HEK293 (cell line): ENCODE measurements around the gene BCAP31.
"Not testable (repeated sequence)": the region's sequence is repeated elsewhere in the genome, so short reads cannot be mapped to it uniquely, and the experiment has no call there.

Experiments
- CTCF ChIA-PET: fragments of 350-600 bp; formaldehyde crosslinking; extraction: SDS; loops from one replicate; lab custom pipeline; 2021; ENCODE audit warnings: antibody characterized with exemption; lab: Yijun Ruan, JAX
- POLR2A ChIA-PET: fragments of 300-600 bp; formaldehyde crosslinking; extraction: SDS; loops from one replicate; lab custom pipeline; 2020; ENCODE audit warnings: antibody characterized with exemption, inconsistent platforms; lab: Yijun Ruan, JAX
- H3K27ac ChIP-seq: fragments of 200-500 bp; sonication (Bioruptor generic); 2 replicates; pipeline ENCODE4 v1.5.1; 2014; ENCODE audit warnings: low read depth, low read length, control low read depth, inconsistent platforms; ENCODE audit errors: extremely low read depth
- H3K36me3 ChIP-seq, 2 experiments: fragments of 200-500 bp in 1 of 2; sonication (Bioruptor generic) in 1 of 2; 1 replicate in 1 of 2; 2 replicates in 1 of 2; pipeline ENCODE4 v1.5.1; 2014 to 2017; ENCODE audit warnings: inconsistent platforms in 2 of 2, low read length in 2 of 2; ENCODE audit not compliant: control insufficient read depth in 2 of 2, insufficient read depth in 1 of 2
- H3K4me1 ChIP-seq: fragments of 200-500 bp; sonication (Bioruptor generic); 2 replicates; pipeline ENCODE4 v1.5.1; 2014; ENCODE audit warnings: mild to moderate bottlenecking, low read length, inconsistent platforms; ENCODE audit not compliant: control insufficient read depth, insufficient read depth
- H3K4me3 ChIP-seq: 2 replicates; pipeline ENCODE4 v1.5.1; 2011; ENCODE audit warnings: low read depth, mild to moderate bottlenecking, control low read depth, low read length, moderate library complexity
- H3K9me3 ChIP-seq: fragments of 200-500 bp; sonication (Bioruptor generic); 2 replicates; pipeline ENCODE4 v1.5.1; 2014; ENCODE audit warnings: low read depth, low read length, inconsistent platforms; ENCODE audit not compliant: control insufficient read depth, insufficient read depth
- BCL6B ChIP-seq: fragments of 450-650 bp; formaldehyde crosslinking; IDR thresholded peaks from 2 replicates; pipeline ENCODE4 v1.5.1; 2017; ENCODE audit warnings: missing biosample characterization, missing genetic modification characterization
- GLI2 ChIP-seq: fragments of 450-650 bp; formaldehyde crosslinking; IDR thresholded peaks from 2 replicates; pipeline ENCODE4; 2017; ENCODE audit warnings: missing biosample characterization, missing genetic modification characterization, low read depth, borderline replicate concordance
- KLF1 ChIP-seq: fragments of 450-650 bp; formaldehyde crosslinking; IDR thresholded peaks from 2 replicates; pipeline ENCODE4 v1.5.1; 2016; ENCODE audit warnings: missing biosample characterization, missing genetic modification characterization
- MYNN ChIP-seq: fragments of 450-650 bp; formaldehyde crosslinking; IDR thresholded peaks from 2 replicates; pipeline ENCODE4 v1.5.1; 2016; ENCODE audit warnings: missing biosample characterization, missing genetic modification characterization, borderline replicate concordance
- PBX3 ChIP-seq: sonication (generic); formaldehyde crosslinking; IDR thresholded peaks from 2 replicates; pipeline ENCODE4 v1.8.1; 2022; ENCODE audit warnings: mild to moderate bottlenecking, moderate library complexity, missing genetic modification reagents
- TSHZ1 ChIP-seq: fragments of 450-650 bp; formaldehyde crosslinking; IDR thresholded peaks from 2 replicates; pipeline ENCODE4 v1.5.1; 2016; ENCODE audit warnings: missing biosample characterization, missing genetic modification characterization, borderline replicate concordance
- ZBTB6 ChIP-seq: fragments of 450-650 bp; formaldehyde crosslinking; IDR thresholded peaks from 2 replicates; pipeline ENCODE4 v1.5.1; 2017; ENCODE audit warnings: missing biosample characterization, missing genetic modification characterization
- ZFP37 ChIP-seq: fragments of 450-650 bp; formaldehyde crosslinking; IDR thresholded peaks from 2 replicates; pipeline ENCODE4 v1.5.1; 2016; ENCODE audit warnings: missing biosample characterization, missing genetic modification characterization
- ZNF169 ChIP-seq: fragments of 450-650 bp; formaldehyde crosslinking; IDR thresholded peaks from 2 replicates; pipeline ENCODE4 v1.5.1; 2016; ENCODE audit warnings: missing biosample characterization, missing genetic modification characterization
- ZNF223 ChIP-seq: fragments of 450-650 bp; formaldehyde crosslinking; IDR thresholded peaks from 2 replicates; pipeline ENCODE4 v1.5.1; 2016; ENCODE audit warnings: missing biosample characterization, missing genetic modification characterization
- ZNF274 ChIP-seq, 2 experiments: fragments of 200-500 bp in 1 of 2; fragments of 450-650 bp in 1 of 2; sonication (Bioruptor generic) in 1 of 2; formaldehyde crosslinking in 1 of 2; IDR thresholded peaks; 2 replicates each; pipeline versions ENCODE4 v1.5.1 to v1.6.1; 2014 to 2016; ENCODE audit warnings: borderline replicate concordance in 1 of 2, inconsistent platforms in 1 of 2, low read length in 1 of 2, missing biosample characterization in 1 of 2, missing genetic modification characterization in 1 of 2
- ZNF311 ChIP-seq: fragments of 450-650 bp; formaldehyde crosslinking; IDR thresholded peaks from 2 replicates; pipeline ENCODE4 v1.5.1; 2017; ENCODE audit warnings: missing biosample characterization, missing genetic modification characterization, borderline replicate concordance
- ZNF513 ChIP-seq: fragments of 450-650 bp; IDR thresholded peaks from 2 replicates; pipeline ENCODE4 v1.5.1; 2018; ENCODE audit warnings: missing biosample characterization, missing genetic modification characterization
- ZNF660 ChIP-seq: fragments of 450-650 bp; IDR thresholded peaks from 2 replicates; pipeline ENCODE4 v1.5.1; 2018; ENCODE audit warnings: missing biosample characterization, mild to moderate bottlenecking, missing genetic modification characterization
- ZNF843 ChIP-seq: fragments of 450-650 bp; formaldehyde crosslinking; IDR thresholded peaks from 2 replicates; pipeline ENCODE4 v1.5.1; 2016; ENCODE audit warnings: missing biosample characterization, missing genetic modification characterization
- ZSCAN4 ChIP-seq: fragments of 450-650 bp; formaldehyde crosslinking; IDR thresholded peaks from 2 replicates; pipeline ENCODE4 v1.5.1; 2017; ENCODE audit warnings: missing biosample characterization, missing genetic modification characterization

The BCAP31 gene

GRCh38 chrX:153685156-153685536 is 39.0 kb downstream of the BCAP31 start:
- Histone ChIP-seq H3K9me3 (no peaks in the 10 kb centered on the region), H3K27ac (no peak overlapping the region), H3K36me3 (peaks cover 0 to 8% of the 10 kb centered on the region in 2 experiments; a peak in 1 of 3 replicates)
- no peak for TF ChIP-seq ZNF274 (IDR thresholded peaks at IDR 0.05; ENCODE audit: low read length)
- no peak for TF ChIP-seq ZNF274 (tag by site-specific recombination; IDR thresholded peaks at IDR 0.05; ENCODE audit: borderline replicate concordance)
- TF ChIP-seq ZNF223 (tag by site-specific recombination) = no peak
- TF ChIP-seq, all 188 proteins: peak for 0
- H3K4me3 ChIP-seq = no peak overlapping the region
- ChIA-PET POLR2A (interaction anchor here (0.5 kb wide), 1 partner anchor 110 kb away, joined by 3 read pairs; the partner anchor contains the start of gene SSR4), CTCF (interaction anchor here (0.6 to 3.0 kb wide), 2 partner anchors 17 to 260 kb away, joined by 4 to 15 read pairs; no protein-coding TSS in a partner anchor)
- no peaks in the 10 kb centered on the region for H3K4me1 ChIP-seq

- Histone ChIP-seq H3K4me1 (no peaks in the 10 kb centered on the region), H3K36me3 (peaks cover 0 to 2% of the 10 kb centered on the region in 2 experiments; a peak in 1 of 3 replicates), H3K9me3 (no peaks in the 10 kb centered on the region), H3K4me3 (no peak overlapping the region), H3K27ac (no peak overlapping the region)
- CTCF ChIA-PET = interaction anchor here (0.7 to 5.1 kb wide), 5 partner anchors 16 to 146 kb away, joined by 3 to 39 read pairs (median 3); no protein-coding TSS in a partner anchor
- POLR2A ChIA-PET = interaction anchor here (0.5 kb wide), 1 partner anchor 110 kb away, joined by 3 read pairs; the partner anchor contains the start of gene SSR4
- TF ChIP-seq ZFP37 (tag by site-specific recombination) (no peak), ZBTB6 (tag by site-specific recombination) (no peak), BCL6B (tag by site-specific recombination) (no peak), GLI2 (tag by site-specific recombination) (no peak), ZNF843 (tag by site-specific recombination) (no peak), PBX3 (CRISPR knock-in tag) (no peak), ZNF660 (tag by site-specific recombination) (no peak), ZSCAN4 (tag by site-specific recombination) (no peak), ZNF513 (tag by site-specific recombination) (no peak), ZNF169 (tag by site-specific recombination) (no peak), MYNN (no peak), ZNF311 (tag by site-specific recombination) (no peak), TSHZ1 (tag by site-specific recombination) (no peak), KLF1 (no peak)
- TF ChIP-seq, all 188 proteins: peak for 0
Observed at GRCh38 chrX:153684467-153685155, 39.6 kb downstream of the BCAP31 start.

GRCh38 chrX:153683486-153683885 is 40.7 kb downstream of the BCAP31 start:
- H3K9me3 ChIP-seq, H3K4me3 ChIP-seq, POLR2A ChIA-PET, H3K4me1 ChIP-seq, H3K36me3 ChIP-seq, H3K27ac ChIP-seq: not testable (repeated sequence)
- CTCF ChIA-PET = interaction anchor here (1.3 to 5.1 kb wide), 2 partner anchors 15 to 129 kb away, joined by 5 to 39 read pairs; no protein-coding TSS in a partner anchor
